ENCODE measurements around the gene MOB2.

The MOB2 gene

GRCh38 chr11:1470681-1471611, 15.6 kb downstream of the MOB2 start:
- DNase-seq, result no peak

GRCh38 chr11:1469911-1470680, 16.5 kb downstream of the MOB2 start:
- DNase-seq, result no peak

DNA sequence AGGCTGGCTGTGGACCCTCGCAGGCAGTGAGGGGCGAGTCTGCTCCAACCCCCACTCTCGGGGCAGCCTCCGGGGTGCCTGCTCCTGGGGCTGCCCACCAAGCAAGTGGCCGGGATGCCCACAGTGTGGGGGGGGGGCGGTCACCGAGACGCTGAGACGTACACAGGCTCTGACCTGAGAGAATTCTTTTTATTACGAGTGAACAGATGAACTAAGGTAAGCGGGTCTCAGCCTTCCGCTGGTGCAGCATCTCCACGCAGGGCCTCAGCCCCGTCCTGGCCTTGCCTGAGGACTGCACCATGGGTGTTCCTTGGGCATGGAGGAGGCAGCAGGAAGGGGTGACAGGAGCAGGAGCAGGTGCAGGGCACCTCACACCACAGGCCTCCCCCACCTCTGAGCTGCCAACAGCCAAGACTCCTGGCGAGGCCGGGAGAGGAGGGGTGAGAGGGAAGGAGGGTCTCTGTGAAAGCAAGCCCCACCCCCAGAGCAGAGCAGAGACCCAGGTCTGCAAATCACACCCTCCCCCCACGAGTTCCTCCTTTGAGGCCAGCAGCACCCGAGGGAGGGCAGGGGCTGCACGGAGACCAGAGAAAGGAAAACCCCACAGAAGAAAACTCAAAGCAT, 17.2 kb downstream of the MOB2 start:
- DNase-seq, result no peak

DNA sequence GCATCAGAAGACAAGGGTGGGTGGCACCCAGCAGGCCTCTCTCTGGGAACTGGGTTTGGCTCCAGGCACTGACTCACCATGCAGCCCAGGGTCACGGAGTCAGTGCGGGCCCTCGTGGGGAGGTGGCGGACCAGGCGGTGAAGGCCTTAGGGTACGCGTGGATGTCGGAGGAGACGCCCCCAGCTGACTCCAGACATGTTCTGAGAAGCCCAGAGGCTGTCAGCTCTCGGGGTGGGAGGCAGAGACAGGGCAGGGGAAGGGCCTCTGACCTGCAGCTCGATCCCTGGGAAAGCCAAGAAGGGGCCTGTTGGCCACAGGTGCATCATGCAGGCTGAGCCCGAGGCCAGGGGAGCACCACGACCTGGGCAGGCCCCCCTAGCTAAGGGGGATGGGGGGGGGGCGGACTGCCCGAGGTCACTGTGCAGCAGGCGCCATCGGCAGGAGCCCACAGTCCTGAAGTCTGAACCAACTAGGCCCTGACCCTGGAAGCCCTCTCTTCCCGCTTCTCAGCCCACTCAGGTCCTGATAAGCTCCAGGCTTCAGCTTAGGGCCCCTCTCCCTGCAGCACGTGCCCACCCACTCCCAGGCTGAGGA, 18.0 kb downstream of the MOB2 start:
- no peak for DNase-seq

DNA sequence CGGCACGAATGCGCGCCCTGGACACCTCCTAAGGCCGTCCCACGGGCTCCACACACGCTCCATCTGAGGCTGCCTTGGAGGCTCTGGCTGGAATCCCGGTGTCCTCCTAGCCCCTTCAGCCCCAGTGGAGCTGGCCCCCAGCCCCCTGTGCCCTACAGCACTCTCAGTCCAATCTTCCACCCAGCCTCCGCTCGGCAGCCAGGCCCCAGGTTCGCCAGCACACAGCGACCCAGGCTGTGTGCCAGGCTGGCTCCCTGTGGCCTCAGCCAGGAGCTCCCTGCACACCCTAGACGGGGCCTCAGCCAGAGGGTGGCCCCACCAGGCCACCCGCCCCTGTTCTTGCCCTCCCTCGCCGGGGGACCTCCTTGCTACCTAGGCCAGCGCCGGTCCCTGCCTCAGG, 18.6 kb downstream of the MOB2 start:
- no peak for DNase-seq

- DNase-seq, result no peak
Measured at GRCh38 chr11:1467270-1467669, 19.3 kb downstream of the MOB2 start.

GRCh38 chr11:1466784-1467183, 19.8 kb downstream of the MOB2 start:
- no peak for DNase-seq

GRCh38 chr11:1463056-1463455, 23.5 kb downstream of the MOB2 start:
- no peak for DNase-seq

DNA sequence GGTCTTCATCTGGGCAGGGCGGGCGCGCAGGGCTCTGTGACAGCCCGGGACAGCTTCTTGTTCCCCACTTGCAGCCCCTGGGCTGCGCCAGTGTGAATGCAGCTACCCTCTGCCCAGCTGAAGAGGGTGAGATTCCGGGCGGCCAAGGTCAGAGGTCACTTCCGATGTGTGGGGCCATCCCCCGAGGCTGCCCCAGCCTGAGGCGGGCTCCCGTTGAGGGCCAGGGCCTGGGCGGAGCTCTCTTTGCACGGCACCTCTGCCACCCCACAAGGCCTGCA, 23.9 kb downstream of the MOB2 start:
- DNase-seq, result no peak

GRCh38 chr11:1461826-1462697, 24.5 kb downstream of the MOB2 start:
- no peak for DNase-seq

- DNase-seq, result no peak
Measured at GRCh38 chr11:1460986-1461825, 25.4 kb downstream of the MOB2 start.

DNA sequence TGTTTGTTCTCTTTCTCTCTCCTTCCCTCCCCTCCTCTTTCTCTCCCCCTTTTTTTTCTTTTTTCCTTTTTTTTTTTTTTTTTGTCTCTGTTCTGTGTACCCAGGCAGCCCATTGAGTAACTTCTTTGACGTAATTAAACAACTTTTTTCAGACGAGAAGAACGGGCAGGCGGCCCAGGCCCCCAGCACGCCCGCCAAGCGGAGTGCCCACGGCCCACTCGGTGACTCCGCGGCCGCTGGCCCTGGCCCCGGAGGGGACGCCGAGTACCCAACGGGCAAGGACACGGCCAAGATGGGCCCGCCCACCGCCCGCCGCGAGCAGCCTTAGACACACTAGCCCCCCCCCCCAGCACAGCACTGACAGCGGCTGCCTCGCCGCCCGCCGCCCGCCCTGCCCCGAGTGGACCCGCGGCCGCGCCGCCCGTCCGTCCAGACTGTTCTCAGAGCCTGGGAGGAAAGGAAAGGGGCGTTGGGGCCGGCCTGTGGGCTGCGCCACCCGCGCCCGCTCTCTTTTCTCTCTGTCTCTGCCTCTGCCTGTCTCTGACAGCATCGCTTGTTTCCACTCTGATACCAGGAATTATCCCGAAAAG, 26.1 kb downstream of the MOB2 start:
- DNase-seq, result no peak

DNA sequence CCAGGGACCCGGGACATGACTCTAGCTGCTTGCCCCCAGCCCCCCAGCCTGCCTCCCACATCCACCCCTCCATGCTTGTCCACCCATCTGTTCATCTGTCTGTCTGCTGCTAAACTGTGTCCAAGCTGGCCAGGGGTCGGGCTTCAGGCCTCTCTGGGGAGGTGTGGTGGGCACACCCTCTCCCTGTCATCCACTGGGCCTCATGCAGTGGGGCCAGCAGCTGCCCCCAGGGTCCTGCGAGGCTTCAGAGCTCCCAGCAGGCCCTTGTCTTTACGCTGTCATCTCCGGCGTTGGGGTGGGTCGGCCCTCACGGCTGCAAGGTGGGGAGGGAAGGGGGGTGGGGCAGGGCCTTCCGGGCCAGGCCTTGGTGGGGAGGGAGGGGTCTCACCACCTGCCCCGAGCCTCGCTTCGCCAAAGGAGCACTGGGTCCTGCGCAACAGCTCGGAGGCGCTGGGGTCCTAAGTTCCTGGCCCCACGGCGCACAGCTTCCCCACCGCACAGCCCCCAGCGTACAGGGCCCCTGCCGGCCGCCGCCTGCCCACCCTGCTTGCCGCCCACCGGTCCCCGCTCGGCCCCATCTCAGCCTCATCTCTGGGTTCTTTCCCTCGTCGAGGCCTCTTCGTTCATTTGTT, 26.7 kb downstream of the MOB2 start:
- no peak for DNase-seq

- peak; percentile 42 for DNase-seq
Measured at GRCh38 chr11:1459219-1459575, 27.4 kb downstream of the MOB2 start.

GRCh38 chr11:1458340-1459218, 28.0 kb downstream of the MOB2 start:
- no peak for DNase-seq

GRCh38 chr11:1457856-1458255, 28.7 kb downstream of the MOB2 start:
- DNase-seq, result no peak

DNA sequence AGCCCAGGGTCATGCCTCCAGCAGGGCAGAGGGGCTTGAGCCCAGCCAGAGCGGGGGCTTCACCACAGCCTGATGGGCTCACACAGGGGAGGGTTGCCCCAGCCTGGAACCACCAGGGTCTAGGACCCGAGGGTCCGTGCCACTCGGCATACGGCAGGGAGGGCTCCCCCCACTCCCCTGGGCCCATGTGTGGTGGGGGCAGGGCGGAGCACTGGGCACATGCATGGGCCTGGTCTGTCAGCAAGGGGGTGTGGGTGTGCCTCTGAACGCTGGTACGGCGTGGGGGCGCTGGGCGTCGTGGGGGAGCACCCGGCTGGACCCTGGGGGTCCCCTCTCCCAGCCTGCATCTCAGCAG, 29.3 kb downstream of the MOB2 start:
- DNase-seq, result no peak

DNA sequence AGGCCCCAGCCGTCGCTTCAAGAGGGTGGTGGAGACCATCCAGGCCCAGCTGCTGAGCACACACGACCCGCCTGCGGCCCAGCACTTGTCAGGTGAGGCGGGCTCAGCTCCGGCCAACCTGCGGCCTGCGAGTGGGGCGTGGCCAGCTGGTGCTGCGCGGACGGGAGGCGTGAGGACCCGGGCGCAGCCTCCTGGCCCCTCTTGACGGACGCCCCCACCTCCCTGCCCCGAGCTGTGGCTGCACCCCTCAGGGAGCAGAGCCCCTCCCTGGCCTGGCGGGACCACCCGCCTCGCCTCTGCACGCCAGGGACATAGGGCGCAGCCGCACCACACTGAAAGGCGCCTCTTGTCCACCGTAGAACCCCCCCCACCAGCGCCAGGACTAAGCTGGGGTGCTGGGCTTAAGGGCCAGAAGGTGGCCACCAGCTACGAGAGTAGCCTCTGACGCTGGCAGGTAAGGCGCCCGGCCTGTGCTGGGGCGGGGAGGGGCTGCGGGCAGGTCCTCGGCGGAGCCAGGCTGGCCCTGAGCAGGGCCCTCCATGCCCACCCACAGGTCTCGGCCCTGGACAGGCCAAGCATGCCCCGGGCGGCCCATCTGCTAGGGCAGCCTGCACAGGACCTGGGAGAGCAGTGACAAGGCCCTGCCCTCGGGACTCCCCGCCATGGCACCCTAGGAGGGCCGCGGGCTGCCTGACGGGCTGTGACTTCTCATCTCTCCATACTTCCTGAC, 29.8 kb downstream of the MOB2 start:
- no peak for DNase-seq

GRCh38 chr11:1456176-1456575, 30.4 kb downstream of the MOB2 start:
- no peak for DNase-seq
